GM10266 (cell line): Measurements from ENCODE around the gene PALLD.

Source experiments
- DNase-seq: peaks from one replicate; pipeline ENCODE4 v3.0.0; 2012; ENCODE audit errors: extremely low spot score
- TF ChIP-seq, protein P1 (sequence below): IDR thresholded peaks from 2 replicates; pipeline ENCODE4 v1.5.1; 2012; ENCODE audit warnings: mild to moderate bottlenecking, low read depth; ENCODE audit not compliant: control insufficient read depth, insufficient read depth; ENCODE audit errors: missing control alignments

Gene PALLD

DNA sequence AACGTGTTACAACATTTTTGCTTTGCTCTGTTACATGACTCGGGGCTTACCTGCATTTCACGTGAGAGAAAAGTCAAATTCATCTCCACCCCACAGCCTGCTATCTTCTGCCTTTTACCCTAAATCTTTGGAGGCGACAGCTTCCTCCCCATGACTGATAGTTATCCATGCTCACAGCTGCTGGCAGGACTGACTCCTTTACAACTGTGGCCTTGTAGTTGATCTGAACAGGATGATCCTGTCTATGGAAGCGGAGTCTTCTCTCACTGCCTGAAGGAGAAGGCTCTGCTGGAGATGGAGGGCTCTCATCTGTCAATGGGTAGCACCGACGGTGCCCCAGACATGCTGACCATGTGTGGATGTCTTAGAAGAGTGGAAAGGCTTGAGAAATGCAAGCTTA is 362.2 kb downstream of the PALLD start:
- TF ChIP-seq, protein P1, sequence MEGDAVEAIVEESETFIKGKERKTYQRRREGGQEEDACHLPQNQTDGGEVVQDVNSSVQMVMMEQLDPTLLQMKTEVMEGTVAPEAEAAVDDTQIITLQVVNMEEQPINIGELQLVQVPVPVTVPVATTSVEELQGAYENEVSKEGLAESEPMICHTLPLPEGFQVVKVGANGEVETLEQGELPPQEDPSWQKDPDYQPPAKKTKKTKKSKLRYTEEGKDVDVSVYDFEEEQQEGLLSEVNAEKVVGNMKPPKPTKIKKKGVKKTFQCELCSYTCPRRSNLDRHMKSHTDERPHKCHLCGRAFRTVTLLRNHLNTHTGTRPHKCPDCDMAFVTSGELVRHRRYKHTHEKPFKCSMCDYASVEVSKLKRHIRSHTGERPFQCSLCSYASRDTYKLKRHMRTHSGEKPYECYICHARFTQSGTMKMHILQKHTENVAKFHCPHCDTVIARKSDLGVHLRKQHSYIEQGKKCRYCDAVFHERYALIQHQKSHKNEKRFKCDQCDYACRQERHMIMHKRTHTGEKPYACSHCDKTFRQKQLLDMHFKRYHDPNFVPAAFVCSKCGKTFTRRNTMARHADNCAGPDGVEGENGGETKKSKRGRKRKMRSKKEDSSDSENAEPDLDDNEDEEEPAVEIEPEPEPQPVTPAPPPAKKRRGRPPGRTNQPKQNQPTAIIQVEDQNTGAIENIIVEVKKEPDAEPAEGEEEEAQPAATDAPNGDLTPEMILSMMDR: no peak
- no peak for DNase-seq

DNA sequence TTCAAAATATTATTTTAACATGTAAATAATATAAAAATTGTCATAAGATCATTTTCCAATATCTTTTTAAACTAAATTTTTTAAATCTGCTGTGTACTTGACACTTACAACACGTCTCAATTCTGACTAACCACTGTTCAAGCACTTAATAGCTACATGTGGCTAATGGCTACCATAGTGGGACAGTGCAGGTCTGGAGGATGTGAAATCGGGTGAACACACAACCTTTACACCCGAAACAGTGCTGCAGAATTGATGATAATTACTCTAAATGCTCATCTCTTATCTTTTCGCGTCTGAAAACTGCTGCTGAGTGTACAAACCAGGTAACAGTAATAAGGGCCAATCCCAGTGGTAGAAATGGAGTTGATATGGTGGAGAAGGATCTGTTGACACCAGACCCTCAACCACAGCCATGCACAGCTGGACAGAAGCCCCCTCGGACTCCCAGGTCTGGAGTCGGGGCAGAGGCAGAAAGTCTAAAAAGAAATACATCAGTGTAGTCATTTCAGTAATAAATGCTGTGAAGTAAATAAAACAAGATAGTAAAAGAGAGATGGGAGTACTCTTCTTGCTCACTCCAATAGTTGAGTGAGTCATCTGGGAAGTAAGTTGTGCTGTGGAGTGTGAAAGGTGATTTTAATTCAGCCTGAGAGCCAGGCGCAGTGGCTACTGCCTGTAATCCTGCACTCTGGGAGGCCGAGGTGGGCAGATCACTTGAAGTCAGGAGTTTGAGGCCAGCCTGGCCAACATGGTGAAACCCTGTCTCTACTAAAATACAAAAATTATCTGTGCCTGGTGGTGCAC is 363.2 kb downstream of the PALLD start:
- TF ChIP-seq, protein P1: no peak
- no peak for DNase-seq

DNA sequence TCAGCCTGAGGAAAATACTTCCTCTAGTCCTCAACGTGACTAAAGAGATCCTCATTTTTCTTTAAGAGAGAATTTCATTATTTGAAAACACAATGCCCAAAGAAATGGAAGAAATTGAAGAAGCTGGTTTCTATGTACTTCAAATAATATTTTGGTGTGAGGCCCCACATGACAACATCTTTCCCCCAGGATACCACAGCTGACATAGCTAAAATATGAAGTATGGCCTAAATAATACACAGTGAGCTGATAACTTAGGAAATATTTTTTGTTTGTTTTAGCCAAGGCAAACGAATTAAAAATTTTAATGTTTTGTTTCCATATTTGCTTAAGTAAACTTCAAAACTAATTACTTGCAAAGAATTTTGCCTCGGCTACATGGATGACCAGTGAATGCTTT is 364.0 kb downstream of the PALLD start:
- no peak for DNase-seq
- TF ChIP-seq, protein P1: no peak

DNA sequence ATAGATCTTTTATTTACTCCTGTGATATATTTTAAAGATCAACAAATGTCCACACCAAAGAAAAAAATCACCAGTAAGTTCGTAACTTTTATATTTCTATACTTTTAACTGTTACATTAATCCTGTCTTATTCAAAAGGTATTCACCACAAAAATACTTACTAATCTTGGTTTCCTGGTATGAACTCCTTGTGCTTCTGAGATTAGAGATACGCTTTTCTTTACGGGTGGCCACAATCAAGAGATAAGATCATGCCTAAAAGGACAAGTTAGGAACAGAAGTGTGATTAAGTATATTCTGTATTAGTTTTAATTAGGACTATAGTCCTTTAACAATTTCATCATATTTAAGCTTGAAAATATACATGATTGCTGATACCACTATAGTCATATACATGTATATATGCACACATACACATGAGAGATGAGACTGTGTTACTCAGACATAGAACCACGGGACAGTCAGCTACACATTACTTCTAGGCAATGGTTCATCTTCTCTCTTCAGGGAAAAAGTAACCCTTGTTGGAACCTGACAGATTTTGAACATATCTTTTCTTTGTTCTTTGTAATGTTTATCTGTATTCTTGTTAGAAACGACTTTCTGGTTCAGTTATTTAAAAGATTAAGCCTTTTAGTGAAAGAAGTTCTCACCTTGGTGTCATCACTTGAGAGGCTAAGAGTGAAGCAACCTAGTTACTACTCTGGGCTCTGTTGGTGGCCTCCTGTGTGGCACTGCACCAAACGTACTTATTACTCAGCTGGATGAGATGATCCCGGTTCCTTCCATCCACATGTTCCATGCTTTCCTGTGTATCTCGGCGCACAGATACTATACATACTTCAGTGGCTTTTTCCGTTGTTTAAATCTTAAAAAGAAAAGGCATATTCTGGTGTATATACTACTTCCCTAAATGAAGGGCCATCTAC is 367.1 kb downstream of the PALLD start:
- TF ChIP-seq, protein P1: no peak

DNA sequence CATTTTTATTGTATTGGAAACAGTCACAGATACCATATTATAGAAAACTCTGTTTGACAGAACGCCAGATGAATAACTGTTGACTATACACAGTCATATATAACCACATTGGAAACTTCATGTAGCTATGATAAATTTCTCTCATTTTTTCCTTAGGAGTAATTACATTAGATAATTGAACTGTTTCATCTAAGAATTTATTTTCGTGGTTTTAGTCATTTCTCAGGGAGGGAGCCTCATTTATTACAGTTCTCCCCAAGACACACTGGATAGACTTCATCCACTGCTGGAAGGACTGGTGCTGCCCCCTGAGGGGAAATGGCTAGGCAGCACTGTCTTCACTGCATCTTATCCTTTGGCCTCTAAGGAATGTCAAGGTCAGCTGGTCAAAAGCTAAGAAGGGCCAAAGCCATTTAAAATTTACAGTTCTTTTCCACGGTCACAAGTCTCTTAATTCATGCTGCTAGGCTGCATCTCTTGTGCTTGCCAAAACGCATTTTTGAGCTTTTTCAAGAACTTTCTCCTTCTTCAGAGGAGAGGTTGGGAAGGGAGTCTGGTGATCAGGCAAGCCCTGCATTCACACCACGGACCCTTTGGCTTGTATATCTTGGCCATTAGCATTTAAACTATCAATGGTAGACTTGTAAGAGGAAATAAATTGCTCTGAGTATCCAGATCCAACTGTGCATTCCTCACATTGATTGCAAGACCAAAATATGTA is 368.1 kb downstream of the PALLD start:
- TF ChIP-seq, protein P1: no peak
- no peak for DNase-seq

More for the DNA sequence above, 367.1 kb downstream of the PALLD start:
- no peak for DNase-seq

DNA sequence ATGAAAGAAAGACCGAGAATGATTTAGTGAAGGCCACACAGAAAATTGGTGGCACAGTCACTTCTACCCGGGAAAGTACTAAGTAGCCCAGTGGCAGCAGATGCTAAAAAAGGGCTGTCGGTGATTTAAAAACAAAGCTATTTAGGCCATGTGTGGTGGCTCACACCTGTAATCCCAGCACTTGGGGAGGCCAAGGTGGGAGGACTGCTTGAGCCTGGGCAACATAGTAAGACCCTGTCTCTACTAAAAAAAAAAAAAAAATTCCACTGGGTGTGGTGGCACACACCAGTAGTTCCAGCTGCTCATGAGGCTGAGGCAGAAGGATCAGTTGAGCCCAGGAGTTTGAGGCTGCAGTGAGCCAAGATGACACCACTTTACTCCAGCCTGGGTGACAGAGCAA is 369.0 kb downstream of the PALLD start:
- TF ChIP-seq, protein P1: no peak

More for the DNA sequence above, 369.0 kb downstream of the PALLD start:
- no peak for DNase-seq
